DMS153 treated with DMSO at 0.1 percent for 48 hours (cell line): ENCODE measurements around the gene KIF6.

ENCODE experiments used
- DNase-seq: peaks from one replicate; lab custom pipeline; 2025; ENCODE audit not compliant: unreplicated experiment; lab: John Stamatoyannopoulos, UW

The KIF6 gene

GRCh38 chr6:39665861-39666260, 59.3 kb downstream of the KIF6 start:
- no peak for DNase-seq

- no peak for DNase-seq
These were observed 61.0 kb downstream of the KIF6 start for GRCh38 chr6:39664173-39664572.

GRCh38 chr6:39657355-39658135, 67.7 kb downstream of the KIF6 start:
- no peak for DNase-seq

GRCh38 chr6:39654121-39654520, 71.1 kb downstream of the KIF6 start:
- no peak for DNase-seq

GRCh38 chr6:39653612-39654011, 71.6 kb downstream of the KIF6 start:
- no peak for DNase-seq

GRCh38 chr6:39649996-39650395, 75.2 kb downstream of the KIF6 start:
- no peak for DNase-seq

- no peak for DNase-seq
These were observed 78.3 kb downstream of the KIF6 start for GRCh38 chr6:39646751-39647420.

- no peak for DNase-seq
These were observed 82.9 kb downstream of the KIF6 start for GRCh38 chr6:39642270-39642669.

GRCh38 chr6:39638126-39638822, 86.9 kb downstream of the KIF6 start:
- DNase-seq: no peak

GRCh38 chr6:39634646-39635341, 90.4 kb downstream of the KIF6 start:
- no peak for DNase-seq

- no peak for DNase-seq
These were observed 100.0 kb downstream of the KIF6 start for GRCh38 chr6:39625209-39625608.

- no peak for DNase-seq
These were observed 101.5 kb downstream of the KIF6 start for GRCh38 chr6:39623750-39624149.

- DNase-seq: no peak
These were observed 107.7 kb downstream of the KIF6 start for GRCh38 chr6:39617520-39617919.

- no peak for DNase-seq
These were observed 108.2 kb downstream of the KIF6 start for GRCh38 chr6:39617026-39617425.

- DNase-seq: no peak
These were observed 109.6 kb downstream of the KIF6 start for GRCh38 chr6:39615622-39616021.

GRCh38 chr6:39614393-39614950, 110.7 kb downstream of the KIF6 start:
- DNase-seq: no peak

GRCh38 chr6:39610221-39610620, 115.0 kb downstream of the KIF6 start:
- no peak for DNase-seq

GRCh38 chr6:39608652-39609345, 116.4 kb downstream of the KIF6 start:
- no peak for DNase-seq

- DNase-seq: peak; percentile 66
These were observed 122.3 kb downstream of the KIF6 start for GRCh38 chr6:39602601-39603519.
